Sigmoid colon (tissue), 3 donors: ENCODE results near the gene ZNF521.

Experiments used
- CTCF ChIP-seq, 4 experiments: fragments of 450-650 bp in 3 of 4; fragments of 200-600 bp in 1 of 4; IDR thresholded peaks; one replicate each; pipeline ENCODE4 v1.5.1; 2016 to 2019; ENCODE audit warnings: antibody characterized with exemption in 4 of 4, mild to moderate bottlenecking in 3 of 4, moderate library complexity in 2 of 4
- POLR2A ChIP-seq, 2 donors: fragments of 450-650 bp; IDR thresholded peaks; one replicate each; pipeline ENCODE4 v1.6.1; 2016; ENCODE audit warnings: antibody characterized with exemption in 2 of 2, mild to moderate bottlenecking in 2 of 2, moderate library complexity in 2 of 2

- TF ChIP-seq POLR2A (IDR thresholded peaks at IDR 0.05) (no peak), CTCF (IDR thresholded peaks at IDR 0.05) (no peak)
These were observed 68.2 kb downstream of the ZNF521 start for GRCh38 chr18:25283781-25284180.
